ENCODE measurements around the gene PEX6. TPM values are rescaled to one million over a fixed set of nuclear protein-coding genes. Genes with fewer than 3 reads are reported as not detected.
"Not testable (repeated sequence)": the region's sequence is repeated elsewhere in the genome, so short reads cannot be mapped to it uniquely, and the experiment has no call there.

Gene PEX6
- total RNA-seq, 6 donors from 2014 or later = 6.5 to 36.7 (median 21.0) TPM

DNA sequence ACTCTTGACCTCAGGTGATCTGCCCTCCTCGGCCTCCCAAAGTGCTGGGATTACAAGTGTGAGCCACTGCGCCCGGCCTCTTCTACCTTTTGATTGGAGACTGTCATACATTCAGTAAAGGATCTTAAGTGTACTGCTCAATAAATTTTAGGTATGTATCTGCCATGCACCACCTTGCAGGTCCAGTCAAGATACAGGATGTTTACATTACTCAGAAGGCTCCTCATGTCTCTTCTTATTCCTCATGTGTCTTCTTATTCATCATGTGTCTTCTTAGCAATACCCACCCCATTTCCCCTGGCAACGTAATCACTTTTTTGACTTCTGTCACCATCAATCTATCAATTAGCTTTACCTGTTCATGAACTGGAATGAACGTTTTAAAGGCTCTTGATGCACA is 26.9 kb upstream of the PEX6 start:
- Histone ChIP-seq H3K36me3 (peaks cover 8 to 57% (median 48%) of the 10 kb centered on the region in 4 donors), H3K27me3 (no peaks in the 10 kb centered on the region), H3K27ac (no peak overlapping the region), H3K4me1 (no peaks in the 10 kb centered on the region), H3K9me3 (no peaks in the 10 kb centered on the region), H3K4me3 (no peak overlapping the region)
- DNase-seq = no peak
- no peak for ATAC-seq (ENCODE audit: low FRiP score in 2 of 2)
- 91 to 92% methylated on average over 5 of the region's 5 CpGs for WGBS, 2 donors
- TF ChIP-seq CTCF (IDR thresholded peaks at IDR 0.05) (no peak), POLR2A (IDR thresholded peaks at IDR 0.05) (no peak), POLR2AphosphoS5 (IDR thresholded peaks at IDR 0.05) (no peak), EP300 (IDR thresholded peaks at IDR 0.05) (no peak)

- no peak for TF ChIP-seq POLR2AphosphoS5 (IDR thresholded peaks at IDR 0.05)
- no peak for TF ChIP-seq POLR2A (IDR thresholded peaks at IDR 0.05)
- TF ChIP-seq EP300 (IDR thresholded peaks at IDR 0.05) = no peak
- no peak for TF ChIP-seq CTCF (IDR thresholded peaks at IDR 0.05)
- WGBS, 2 donors = 95 to 96% methylated on average over 8 of the region's 8 CpGs
- DNase-seq = no peak
- H3K36me3 ChIP-seq = peaks cover 1 to 17% (median 12%) of the 10 kb centered on the region in 4 donors
- no peak overlapping the region for H3K27ac ChIP-seq
- H3K9me3 ChIP-seq = no peaks in the 10 kb centered on the region
- H3K4me3 ChIP-seq = no peak overlapping the region
- no peaks in the 10 kb centered on the region for H3K27me3 ChIP-seq
- ATAC-seq (ENCODE audit: low FRiP score in 2 of 2) = no peak
- H3K4me1 ChIP-seq = no peaks in the 10 kb centered on the region
These were observed 22.9 kb upstream of the PEX6 start for GRCh38 chr6:43001843-43002242.

DNA sequence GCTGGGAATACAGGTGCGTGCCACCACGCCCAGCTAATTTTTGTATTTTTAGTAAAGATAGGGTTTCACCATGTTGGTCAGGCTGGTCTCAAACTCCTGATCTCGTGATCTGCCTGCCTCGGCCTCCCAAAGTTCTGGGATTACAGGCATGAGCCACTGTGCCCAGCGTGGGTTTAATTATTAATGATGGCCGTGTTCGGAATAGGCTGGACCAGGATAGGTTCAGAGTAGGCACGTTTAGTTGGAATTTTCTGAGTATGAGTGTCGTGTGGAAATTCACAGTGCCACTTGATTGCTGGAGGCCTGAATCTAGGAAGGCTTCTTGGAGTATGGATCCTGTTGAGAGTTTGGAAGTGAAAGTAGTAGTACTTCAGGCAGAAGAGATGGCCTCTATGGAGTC is 19.2 kb upstream of the PEX6 start:
- not testable (repeated sequence) for H3K4me1 ChIP-seq; H3K27me3 ChIP-seq; H3K9me3 ChIP-seq; H3K27ac ChIP-seq; H3K36me3 ChIP-seq; ATAC-seq (ENCODE audit: low FRiP score in 2 of 2); H3K4me3 ChIP-seq; DNase-seq
- WGBS, 2 donors = 96% methylated on average over 8 to 9 of the region's 9 CpGs

- H3K9me3 ChIP-seq = no peaks in the 10 kb centered on the region
- no peak for ATAC-seq (ENCODE audit: low FRiP score in 2 of 2)
- no peak overlapping the region for H3K27ac ChIP-seq
- no peaks in the 10 kb centered on the region for H3K27me3 ChIP-seq
- TF ChIP-seq EP300 (IDR thresholded peaks at IDR 0.05) (no peak), POLR2AphosphoS5 (IDR thresholded peaks at IDR 0.05) (no peak), CTCF (IDR thresholded peaks at IDR 0.05) (no peak), POLR2A (IDR thresholded peaks at IDR 0.05) (no peak)
- DNase-seq = no peak
- peaks cover 0 to 7% (median 4%) of the 10 kb centered on the region in 4 donors for H3K36me3 ChIP-seq
- no peak overlapping the region for H3K4me3 ChIP-seq
- no peaks in the 10 kb centered on the region for H3K4me1 ChIP-seq
These were observed 17.5 kb upstream of the PEX6 start for GRCh38 chr6:42996513-42996912.

GRCh38 chr6:42993445-42993844 is 14.5 kb upstream of the PEX6 start:
- Histone ChIP-seq H3K36me3 (peaks cover 3 to 19% (median 12%) of the 10 kb centered on the region in 4 donors), H3K27ac (no peak overlapping the region), H3K27me3 (no peaks in the 10 kb centered on the region), H3K4me1 (peaks cover 0 to 4% (median 4%) of the 10 kb centered on the region in 4 donors), H3K9me3 (no peaks in the 10 kb centered on the region), H3K4me3 (no peak overlapping the region)
- ATAC-seq (ENCODE audit: low FRiP score in 2 of 2) = no peak
- WGBS, 2 donors = 91 to 97% methylated on average over 2 of the region's 2 CpGs
- TF ChIP-seq CTCF (IDR thresholded peaks at IDR 0.05) = no peak
- TF ChIP-seq EP300 (IDR thresholded peaks at IDR 0.05) = no peak
- DNase-seq = no peak

Data from upper lobe of left lung (tissue), 6 donors.